AG09319 (cell line): ENCODE measurements around the gene FRMD4B.

ENCODE experiments used
- DNase-seq: peaks from one replicate; pipeline ENCODE4 v3.0.0-alpha.2; 2010; ENCODE audit warnings: low read depth; ENCODE audit errors: extremely low read depth
- TF ChIP-seq, protein P1 (sequence below): IDR thresholded peaks from 2 replicates; pipeline ENCODE4 v1.5.1; 2011; ENCODE audit warnings: low read depth, mild to moderate bottlenecking, inconsistent platforms, low read length, moderate library complexity

Gene FRMD4B

GRCh38 chr3:69353503-69353902 is 32.4 kb downstream of the FRMD4B start:
- TF ChIP-seq, protein P1, sequence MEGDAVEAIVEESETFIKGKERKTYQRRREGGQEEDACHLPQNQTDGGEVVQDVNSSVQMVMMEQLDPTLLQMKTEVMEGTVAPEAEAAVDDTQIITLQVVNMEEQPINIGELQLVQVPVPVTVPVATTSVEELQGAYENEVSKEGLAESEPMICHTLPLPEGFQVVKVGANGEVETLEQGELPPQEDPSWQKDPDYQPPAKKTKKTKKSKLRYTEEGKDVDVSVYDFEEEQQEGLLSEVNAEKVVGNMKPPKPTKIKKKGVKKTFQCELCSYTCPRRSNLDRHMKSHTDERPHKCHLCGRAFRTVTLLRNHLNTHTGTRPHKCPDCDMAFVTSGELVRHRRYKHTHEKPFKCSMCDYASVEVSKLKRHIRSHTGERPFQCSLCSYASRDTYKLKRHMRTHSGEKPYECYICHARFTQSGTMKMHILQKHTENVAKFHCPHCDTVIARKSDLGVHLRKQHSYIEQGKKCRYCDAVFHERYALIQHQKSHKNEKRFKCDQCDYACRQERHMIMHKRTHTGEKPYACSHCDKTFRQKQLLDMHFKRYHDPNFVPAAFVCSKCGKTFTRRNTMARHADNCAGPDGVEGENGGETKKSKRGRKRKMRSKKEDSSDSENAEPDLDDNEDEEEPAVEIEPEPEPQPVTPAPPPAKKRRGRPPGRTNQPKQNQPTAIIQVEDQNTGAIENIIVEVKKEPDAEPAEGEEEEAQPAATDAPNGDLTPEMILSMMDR, result no peak
- DNase-seq, result no peak

DNA sequence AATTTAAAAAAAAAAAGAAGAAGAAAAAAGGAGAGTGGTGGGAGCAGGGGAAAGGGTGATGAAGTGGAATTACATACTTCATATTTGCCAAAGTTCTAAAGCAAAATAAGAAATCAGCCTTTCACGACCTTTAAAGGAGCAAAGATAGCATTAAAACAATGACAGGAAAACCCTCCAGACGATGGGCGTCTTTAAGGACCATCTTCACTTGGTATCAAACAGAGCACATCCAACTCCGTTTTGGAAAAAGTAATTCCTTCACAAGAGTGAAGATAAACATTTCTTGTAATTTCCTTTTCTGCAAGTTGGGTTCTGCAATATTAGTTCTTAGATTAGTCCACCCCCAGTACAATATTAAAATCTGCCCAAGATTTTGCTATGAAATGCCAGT is 32.8 kb downstream of the FRMD4B start:
- DNase-seq, result no peak
- TF ChIP-seq, protein P1, result no peak

- DNase-seq, result no peak
- TF ChIP-seq, protein P1, result no peak
Observed at GRCh38 chr3:69352305-69353087, 33.4 kb downstream of the FRMD4B start.

GRCh38 chr3:69343875-69344274 is 42.0 kb downstream of the FRMD4B start:
- TF ChIP-seq, protein P1, result no peak
- no peak for DNase-seq

GRCh38 chr3:69342074-69342473 is 43.8 kb downstream of the FRMD4B start:
- no peak for DNase-seq
- TF ChIP-seq, protein P1, result no peak

DNA sequence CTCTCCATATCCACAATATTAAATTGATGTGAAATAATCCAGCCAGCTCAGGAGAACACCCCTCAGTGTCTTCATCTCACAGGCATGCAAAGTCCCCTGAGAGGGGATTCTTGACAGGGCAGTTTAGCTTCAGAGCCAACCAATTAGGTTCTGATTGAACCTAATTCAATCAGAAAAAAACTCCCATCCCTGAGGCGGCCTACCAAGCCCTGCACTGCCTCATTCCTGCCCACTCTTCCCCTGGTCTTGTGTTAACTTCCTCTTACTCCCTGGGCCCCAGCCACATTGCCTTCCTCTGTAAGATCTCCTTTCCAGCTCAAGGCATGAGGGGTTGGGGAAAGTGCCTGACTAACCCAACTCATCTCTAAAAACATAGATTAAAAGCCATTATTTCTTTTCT is 46.1 kb downstream of the FRMD4B start:
- TF ChIP-seq, protein P1, result no peak
- no peak for DNase-seq

DNA sequence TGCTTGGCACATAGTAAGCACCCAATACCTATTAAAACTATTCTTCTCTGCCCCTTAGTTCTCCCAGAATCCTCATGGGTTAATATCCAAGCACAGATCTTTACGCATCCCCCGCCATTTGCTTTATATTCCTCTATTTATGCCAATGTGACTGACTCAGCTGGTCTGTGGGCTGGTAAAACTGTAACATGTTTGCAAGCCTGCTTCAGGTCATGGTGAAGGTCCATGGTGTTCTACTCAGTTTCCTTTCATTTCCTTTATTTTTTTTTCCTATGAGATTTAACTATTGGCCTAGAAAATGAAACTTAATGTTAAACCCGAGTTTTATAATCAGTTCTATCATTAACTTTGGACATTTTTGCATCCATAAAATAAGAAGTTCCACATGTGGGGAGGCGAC is 47.0 kb downstream of the FRMD4B start:
- TF ChIP-seq, protein P1, result no peak
- no peak for DNase-seq
